Rectal smooth muscle tissue (tissue), 1 donor: Measurements from ENCODE around the gene MPPED2.

Experiments used
- H3K27ac ChIP-seq: one replicate; pipeline ENCODE4 v1.7.0; 2013; ENCODE audit warnings: low read depth, low read length, inconsistent platforms
- H3K27me3 ChIP-seq: one replicate; pipeline ENCODE4 v1.7.0; 2013; ENCODE audit warnings: low read length; ENCODE audit not compliant: control insufficient read depth, insufficient read depth
- H3K36me3 ChIP-seq: one replicate; pipeline ENCODE4 v1.7.0; 2013; ENCODE audit warnings: low read length; ENCODE audit not compliant: control insufficient read depth, insufficient read depth
- H3K4me1 ChIP-seq: one replicate; pipeline ENCODE4 v1.7.0; 2013; ENCODE audit warnings: low read length; ENCODE audit not compliant: control insufficient read depth, insufficient read depth
- H3K4me3 ChIP-seq: one replicate; pipeline ENCODE4 v1.7.0; 2013; ENCODE audit warnings: low read length
- H3K9ac ChIP-seq: one replicate; pipeline ENCODE4 v1.7.0; 2013; ENCODE audit warnings: low read length

Gene MPPED2

DNA sequence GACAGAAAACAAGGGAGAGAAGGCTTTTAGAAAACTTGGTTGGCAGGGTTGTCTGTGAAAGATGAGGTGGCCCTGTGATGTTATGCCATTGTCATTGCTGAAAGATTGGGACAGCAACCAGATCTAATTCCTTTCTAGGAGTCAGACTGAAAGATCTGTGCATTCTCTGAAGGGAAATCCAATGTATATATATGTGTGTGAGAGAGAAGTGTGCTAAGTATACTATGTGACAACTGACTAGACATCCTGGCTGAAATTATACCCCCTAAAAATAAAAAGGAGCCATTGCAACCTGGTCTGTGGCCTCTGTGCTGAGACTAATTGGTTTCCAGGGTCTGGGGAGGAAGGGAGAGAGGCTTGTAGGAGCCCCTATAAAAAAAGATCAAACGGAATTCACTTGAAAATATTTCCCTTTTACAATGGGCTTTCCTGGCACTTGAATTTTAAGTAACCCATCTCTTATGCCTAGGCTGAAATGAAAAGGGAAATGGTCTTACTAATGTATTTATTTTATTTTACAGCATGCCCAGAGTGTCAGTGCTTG lies 1.2 kb upstream of the MPPED2 start:
- no peaks in the 10 kb centered on the region for H3K36me3 ChIP-seq
- no peaks in the 10 kb centered on the region for H3K27me3 ChIP-seq
- H3K9ac ChIP-seq: no peak overlapping the region
- H3K4me3 ChIP-seq: no peak overlapping the region
- no peaks in the 10 kb centered on the region for H3K4me1 ChIP-seq
- H3K27ac ChIP-seq: no peak overlapping the region

DNA sequence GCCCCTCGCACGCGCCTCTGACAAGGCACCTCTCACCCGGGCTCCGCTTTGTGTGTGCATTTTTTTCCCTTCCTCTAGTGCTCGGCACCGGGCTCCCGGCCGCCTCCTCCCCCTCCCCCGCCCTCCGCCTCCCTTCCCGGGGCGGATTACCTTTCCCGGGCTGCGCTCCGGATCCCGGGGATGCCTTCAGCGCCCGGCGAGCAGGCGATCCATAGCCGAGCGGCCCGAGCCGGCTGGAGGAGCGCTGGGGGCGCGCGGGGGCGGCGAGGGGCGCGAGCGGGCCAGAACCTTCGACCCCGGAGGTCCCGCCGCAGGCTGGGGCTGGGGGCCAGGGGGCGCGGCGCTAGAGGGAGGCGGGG lies 282 bp downstream of the MPPED2 start:
- no peaks in the 10 kb centered on the region for H3K36me3 ChIP-seq
- H3K9ac ChIP-seq: no peak overlapping the region
- H3K4me3 ChIP-seq: peak overlapping the region; percentile 61
- H3K27ac ChIP-seq: peak overlapping the region; percentile 88
- no peaks in the 10 kb centered on the region for H3K27me3 ChIP-seq
- peaks cover 2% of the 10 kb centered on the region for H3K4me1 ChIP-seq

DNA sequence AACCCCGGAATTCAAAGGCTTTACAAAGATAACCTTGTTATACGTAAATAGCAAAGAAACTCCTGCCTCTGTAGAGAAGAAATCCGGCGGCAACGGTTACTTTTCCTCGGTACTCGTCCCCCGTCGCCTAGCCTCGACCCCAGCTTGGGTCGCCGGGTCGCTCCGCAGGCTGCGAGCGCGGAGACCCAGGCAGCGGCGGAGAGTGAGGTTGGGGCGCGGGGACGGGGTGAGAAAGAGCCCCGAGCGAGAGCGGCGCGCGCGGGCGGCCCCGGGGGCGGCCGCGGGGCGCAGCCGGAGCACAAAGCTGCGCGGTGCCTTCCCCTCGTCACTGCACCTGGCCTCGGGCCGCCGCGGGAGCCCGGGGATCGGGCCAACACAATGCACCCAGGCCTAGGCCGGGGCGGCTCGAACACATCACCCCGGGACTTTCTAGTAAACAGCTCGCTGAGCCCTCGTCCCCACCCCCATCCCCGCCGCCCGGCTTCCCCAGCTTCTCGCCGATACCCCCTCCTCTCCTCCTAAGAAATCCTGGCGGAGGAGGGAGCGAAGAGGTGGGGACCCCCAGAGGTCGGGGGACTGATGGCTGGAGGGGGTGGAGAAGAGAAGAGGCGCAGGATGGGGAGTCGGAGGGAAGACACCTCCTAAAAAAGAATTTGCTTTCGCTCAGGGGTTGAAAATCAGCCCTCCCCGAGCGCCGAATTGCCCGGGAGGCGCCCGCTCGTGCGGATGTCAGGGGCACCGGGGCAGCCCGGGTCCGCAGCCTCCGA lies 845 bp downstream of the MPPED2 start:
- no peaks in the 10 kb centered on the region for H3K27me3 ChIP-seq
- H3K36me3 ChIP-seq: no peaks in the 10 kb centered on the region
- H3K4me1 ChIP-seq: peaks cover 2% of the 10 kb centered on the region
- H3K4me3 ChIP-seq: peak overlapping the region; percentile 61
- H3K27ac ChIP-seq: peak overlapping the region; percentile 88
- peak overlapping the region; percentile 49 for H3K9ac ChIP-seq

DNA sequence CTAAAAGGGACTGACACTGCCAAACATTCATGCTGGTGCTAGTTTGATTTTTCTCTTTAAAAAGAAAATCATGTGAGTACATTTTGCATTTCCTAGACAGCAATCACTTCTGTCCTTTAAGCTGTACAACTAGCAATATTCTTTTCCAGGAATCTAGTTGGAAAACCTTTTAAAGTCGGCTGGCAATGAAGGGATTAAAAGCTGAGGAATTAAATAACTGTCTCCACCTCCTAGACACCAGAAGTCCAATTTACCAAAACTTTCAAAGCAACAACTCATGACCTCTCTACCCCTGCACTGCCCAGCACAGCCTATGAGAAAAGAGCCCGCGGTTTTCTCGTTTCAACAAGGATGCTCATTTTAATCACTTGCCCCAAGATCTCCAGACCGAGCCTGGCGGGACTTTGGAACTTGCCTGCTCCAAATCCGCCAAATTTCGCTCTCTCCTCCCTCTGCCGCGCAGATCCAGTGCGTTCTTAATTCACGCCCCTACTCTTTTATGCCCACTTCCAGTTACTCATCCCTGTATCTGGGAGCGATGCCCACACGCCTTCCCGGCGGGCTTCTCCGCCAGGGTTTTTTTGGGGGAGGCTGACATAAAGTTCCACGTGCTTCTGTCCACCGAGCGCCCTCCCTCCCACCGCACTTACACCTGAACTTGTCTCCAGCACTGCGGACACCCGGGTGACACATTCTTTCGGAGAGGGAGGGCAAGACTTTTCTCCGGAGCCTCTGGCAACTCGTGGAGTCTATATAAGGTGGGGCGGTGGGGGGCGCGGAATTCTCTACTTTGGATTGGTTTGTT lies 2.5 kb downstream of the MPPED2 start:
- H3K4me3 ChIP-seq: peak overlapping the region; percentile 61
- H3K9ac ChIP-seq: no peak overlapping the region
- H3K36me3 ChIP-seq: no peaks in the 10 kb centered on the region
- H3K27ac ChIP-seq: peak overlapping the region; percentile 88
- H3K4me1 ChIP-seq: peaks cover 2% of the 10 kb centered on the region
- H3K27me3 ChIP-seq: no peaks in the 10 kb centered on the region

DNA sequence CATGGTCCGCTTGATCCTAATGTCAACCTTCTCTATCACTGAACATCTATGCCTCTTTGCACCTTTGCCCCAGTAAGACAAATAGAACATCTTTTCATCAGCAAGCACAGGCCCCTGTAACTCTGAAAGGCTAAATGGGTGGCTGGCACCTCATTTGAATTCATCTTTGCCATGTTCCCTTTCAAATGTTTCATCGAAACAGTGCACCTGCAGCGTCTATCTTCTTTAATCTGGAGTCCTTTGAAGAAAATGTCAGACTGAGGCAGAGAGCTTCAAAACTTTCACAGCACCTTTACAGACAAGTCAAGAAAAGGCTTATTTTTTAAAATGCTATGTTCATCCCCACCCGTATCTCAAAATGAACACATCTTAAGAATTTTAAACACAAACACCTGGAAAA lies 3.4 kb downstream of the MPPED2 start:
- Histone ChIP-seq H3K4me3 (no peak overlapping the region), H3K36me3 (no peaks in the 10 kb centered on the region), H3K4me1 (peaks cover 2% of the 10 kb centered on the region), H3K9ac (no peak overlapping the region), H3K27ac (no peak overlapping the region), H3K27me3 (no peaks in the 10 kb centered on the region)

DNA sequence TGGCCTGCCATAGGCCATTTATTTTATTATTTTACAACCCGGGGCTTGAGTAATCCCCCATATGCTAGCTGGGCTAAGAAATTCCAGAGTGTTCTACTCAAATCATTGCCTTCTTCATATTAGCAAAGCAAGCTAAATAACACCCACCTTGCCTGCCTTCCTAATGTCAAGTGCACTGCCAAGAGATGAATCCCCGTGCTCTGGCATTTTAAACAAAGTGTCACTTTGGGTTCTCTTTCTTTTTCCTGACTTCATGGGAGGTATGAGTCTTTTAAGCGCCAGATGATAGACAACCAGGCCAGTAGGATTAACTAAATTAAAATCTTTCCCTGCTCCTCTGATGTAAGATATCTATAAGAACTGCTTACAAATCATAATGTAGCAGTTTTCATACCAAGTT lies 4.5 kb downstream of the MPPED2 start:
- no peak overlapping the region for H3K9ac ChIP-seq
- no peak overlapping the region for H3K4me3 ChIP-seq
- H3K27ac ChIP-seq: no peak overlapping the region
- no peaks in the 10 kb centered on the region for H3K36me3 ChIP-seq
- H3K4me1 ChIP-seq: peaks cover 2% of the 10 kb centered on the region
- H3K27me3 ChIP-seq: no peaks in the 10 kb centered on the region

DNA sequence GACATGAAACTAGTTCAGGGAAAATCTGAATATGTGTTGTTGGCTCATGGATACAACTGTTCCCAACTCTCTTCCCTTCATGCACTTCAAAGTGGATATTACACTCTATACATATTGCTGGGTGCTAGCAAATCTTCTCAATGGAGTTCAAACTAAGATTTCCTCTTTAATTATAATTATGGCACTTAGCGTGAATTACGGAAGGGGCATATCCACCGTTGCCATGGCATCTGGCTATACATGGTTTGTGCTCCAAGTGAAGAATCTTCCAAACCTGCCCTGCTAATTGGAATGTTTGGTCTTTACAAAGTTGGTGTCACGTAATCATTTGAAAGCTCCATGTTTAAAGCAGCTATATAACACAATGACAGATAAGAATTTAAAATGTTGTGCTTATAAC lies 5.6 kb downstream of the MPPED2 start:
- Histone ChIP-seq H3K36me3 (no peaks in the 10 kb centered on the region), H3K4me3 (no peak overlapping the region), H3K9ac (no peak overlapping the region), H3K27ac (no peak overlapping the region), H3K4me1 (peaks cover 2% of the 10 kb centered on the region), H3K27me3 (no peaks in the 10 kb centered on the region)

DNA sequence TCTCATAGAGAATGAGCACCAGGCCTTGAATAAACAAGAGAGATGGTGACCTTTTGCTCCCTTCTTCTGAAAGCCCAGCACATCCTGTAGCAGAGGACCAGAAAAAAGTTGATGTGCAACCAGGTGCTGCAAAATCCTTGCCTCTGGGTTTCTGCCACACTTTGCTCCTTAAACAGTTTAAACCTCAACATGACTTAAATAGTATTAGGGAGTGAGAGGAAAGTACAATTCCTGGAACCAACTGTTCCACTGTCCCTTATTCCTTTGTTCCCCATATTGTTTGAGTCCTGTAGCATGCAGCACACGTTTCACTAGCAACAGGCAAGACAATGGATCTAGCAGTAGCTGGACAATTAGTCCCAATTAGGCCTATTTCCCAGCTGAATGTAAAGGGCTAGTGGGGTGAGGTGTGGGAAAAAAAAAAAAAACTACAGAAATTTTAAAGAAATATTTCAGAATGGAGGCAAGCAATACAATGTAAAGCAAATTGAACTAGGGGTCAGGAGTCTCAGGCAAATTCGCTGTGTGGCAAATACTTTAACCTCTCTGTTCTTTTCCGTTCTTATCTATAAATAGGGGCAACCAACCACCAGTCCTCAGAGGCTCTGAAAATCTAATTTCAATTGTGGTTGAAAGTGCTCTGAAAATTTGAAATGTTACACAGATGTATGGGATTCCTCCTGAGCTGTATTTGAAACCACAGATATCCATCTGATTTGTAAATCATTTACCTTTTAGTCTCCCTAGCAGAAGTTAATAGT lies 6.6 kb downstream of the MPPED2 start:
- Histone ChIP-seq H3K9ac (no peak overlapping the region), H3K4me1 (peaks cover 2% of the 10 kb centered on the region), H3K4me3 (no peak overlapping the region), H3K27me3 (no peaks in the 10 kb centered on the region), H3K36me3 (no peaks in the 10 kb centered on the region), H3K27ac (no peak overlapping the region)

DNA sequence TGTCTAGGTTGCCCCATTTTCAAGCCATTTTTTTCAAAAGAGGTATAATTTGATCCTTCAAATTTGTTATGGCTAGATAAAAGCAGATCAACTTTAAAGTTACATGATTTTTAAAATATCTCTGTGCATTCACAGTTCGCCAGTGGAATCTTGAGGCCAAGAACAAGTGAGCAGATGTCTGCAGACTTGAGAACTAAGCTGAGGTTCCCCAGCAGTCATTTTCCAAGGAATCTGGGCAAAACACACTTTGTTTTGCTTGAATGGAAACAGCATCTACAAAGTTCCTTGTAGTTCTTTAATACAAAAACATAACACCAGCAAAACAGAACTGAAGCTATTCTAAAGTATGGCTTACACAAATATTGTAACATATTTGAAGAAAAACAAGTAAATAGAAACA lies 7.7 kb downstream of the MPPED2 start:
- Histone ChIP-seq H3K4me3 (no peak overlapping the region), H3K4me1 (peaks cover 2% of the 10 kb centered on the region), H3K36me3 (no peaks in the 10 kb centered on the region), H3K27ac (no peak overlapping the region), H3K27me3 (no peaks in the 10 kb centered on the region), H3K9ac (no peak overlapping the region)

DNA sequence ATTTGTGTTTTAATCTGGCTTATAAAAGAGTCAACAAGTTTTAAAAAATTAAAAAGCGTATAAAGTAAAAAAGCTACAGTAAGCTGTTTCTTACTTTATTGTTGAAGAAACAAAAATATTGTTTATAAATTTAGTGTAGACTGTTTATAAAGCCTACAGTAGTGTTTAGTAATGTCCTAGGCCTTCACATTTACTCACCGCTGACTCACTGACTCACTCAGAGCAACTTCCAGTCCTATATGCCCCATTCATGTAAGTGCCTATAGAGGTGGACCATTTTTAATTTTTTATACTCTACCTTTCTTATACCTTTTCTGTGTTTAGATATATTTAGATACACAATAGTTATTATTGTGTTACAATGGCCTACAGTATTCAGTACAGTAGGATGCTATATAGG lies 12.2 kb downstream of the MPPED2 start:
- Histone ChIP-seq H3K4me3 (no peak overlapping the region), H3K4me1 (no peaks in the 10 kb centered on the region), H3K27ac (no peak overlapping the region), H3K36me3 (no peaks in the 10 kb centered on the region), H3K27me3 (no peaks in the 10 kb centered on the region), H3K9ac (no peak overlapping the region)

DNA sequence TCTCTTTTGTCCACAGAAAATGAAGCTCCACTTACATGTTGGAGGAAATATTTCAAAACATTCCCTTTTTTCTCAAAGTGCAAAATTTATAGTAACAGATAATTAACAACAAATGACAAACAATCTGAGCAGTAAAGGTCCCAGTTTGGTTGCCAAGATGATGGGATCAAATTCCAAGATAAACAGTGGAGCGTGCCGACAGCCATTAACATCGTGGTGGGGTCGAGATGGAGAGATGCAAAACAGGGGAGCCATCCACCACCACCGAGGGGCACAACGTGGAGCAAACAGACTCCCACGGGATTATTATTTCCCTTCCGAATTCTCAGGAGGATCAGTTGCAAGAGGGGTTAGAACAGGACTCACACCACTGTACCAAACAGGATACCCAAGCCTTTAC lies 17.2 kb downstream of the MPPED2 start:
- Histone ChIP-seq H3K36me3 (no peaks in the 10 kb centered on the region), H3K4me3 (no peak overlapping the region), H3K27me3 (no peaks in the 10 kb centered on the region), H3K9ac (no peak overlapping the region), H3K4me1 (peaks cover 2% of the 10 kb centered on the region), H3K27ac (no peak overlapping the region)

DNA sequence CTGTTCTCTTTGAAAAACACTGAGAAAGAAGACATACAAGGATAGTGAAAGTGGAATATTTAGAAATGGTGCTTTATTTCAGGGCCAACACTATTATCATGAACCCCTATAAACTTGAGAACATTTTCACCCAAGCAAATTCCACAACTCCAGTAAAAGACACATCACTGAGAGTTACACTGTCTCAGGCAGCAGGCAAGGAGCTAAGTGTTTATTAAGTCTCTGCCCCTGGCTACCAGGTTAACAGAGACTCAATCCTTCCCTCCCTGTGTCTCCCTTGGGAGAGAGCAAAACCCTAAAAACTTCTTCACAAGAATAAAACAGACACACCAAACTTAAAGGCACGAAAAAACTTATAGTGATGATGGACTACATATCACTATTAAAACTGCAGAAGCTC lies 18.5 kb downstream of the MPPED2 start:
- Histone ChIP-seq H3K9ac (no peak overlapping the region), H3K4me1 (peaks cover 2% of the 10 kb centered on the region), H3K27ac (no peak overlapping the region), H3K27me3 (no peaks in the 10 kb centered on the region), H3K36me3 (no peaks in the 10 kb centered on the region), H3K4me3 (no peak overlapping the region)
